Amygdala (tissue), 56 donors: ENCODE results near the gene AAMP.
"Not testable (repeated sequence)": the region's sequence is repeated elsewhere in the genome, so short reads cannot be mapped to it uniquely, and the experiment has no call there.

Experiments used
- DNase-seq, 56 donors: peaks; one replicate each; lab custom pipeline; 2025; lab: John Stamatoyannopoulos, UW

The AAMP gene, protein sequence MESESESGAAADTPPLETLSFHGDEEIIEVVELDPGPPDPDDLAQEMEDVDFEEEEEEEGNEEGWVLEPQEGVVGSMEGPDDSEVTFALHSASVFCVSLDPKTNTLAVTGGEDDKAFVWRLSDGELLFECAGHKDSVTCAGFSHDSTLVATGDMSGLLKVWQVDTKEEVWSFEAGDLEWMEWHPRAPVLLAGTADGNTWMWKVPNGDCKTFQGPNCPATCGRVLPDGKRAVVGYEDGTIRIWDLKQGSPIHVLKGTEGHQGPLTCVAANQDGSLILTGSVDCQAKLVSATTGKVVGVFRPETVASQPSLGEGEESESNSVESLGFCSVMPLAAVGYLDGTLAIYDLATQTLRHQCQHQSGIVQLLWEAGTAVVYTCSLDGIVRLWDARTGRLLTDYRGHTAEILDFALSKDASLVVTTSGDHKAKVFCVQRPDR

DNA sequence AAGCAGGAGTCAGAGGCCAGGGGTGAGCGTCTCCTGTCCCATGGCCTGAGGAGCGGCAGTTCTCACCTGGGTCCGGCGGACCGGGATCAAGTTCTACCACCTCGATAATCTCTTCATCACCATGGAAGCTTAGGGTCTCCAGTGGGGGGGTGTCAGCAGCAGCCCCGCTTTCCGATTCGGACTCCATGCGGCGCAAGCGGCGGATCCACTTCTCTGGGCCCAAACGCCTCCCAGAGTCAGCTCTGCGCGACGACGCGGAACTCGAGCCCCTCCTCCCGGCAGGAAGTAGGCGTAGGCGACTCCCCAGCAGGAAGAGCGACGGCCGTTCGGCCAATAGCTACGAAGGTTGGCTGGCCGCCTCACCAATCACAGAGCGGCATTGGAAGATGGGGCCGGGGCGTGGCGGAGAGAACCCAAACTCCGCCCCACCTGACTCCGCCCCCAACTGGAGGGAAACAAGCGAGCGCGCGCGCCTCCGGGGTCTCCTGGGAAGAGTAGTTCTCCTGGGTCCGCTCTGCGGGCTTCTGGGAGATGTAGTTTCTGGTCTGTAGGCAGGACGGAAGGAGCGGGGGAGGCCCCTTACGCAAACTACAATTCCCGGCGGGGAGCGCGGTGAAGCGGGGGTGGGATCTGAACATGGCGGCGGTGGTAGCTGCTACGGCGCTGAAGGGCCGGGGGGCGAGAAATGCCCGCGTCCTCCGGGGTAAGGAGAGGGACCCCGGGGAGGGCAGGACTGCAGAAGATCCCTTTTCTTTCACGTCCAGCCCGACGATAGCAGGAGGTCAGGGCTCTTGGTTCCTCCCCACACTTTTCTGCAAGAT lies at the start of gene AAMP, which contains the start of gene PNKD:
Gene AAMP (minus strand): TSS at position 238 of the 821 bp plus-strand sequence. CDS start 51 bp downstream, at position 187.
Gene PNKD (plus strand): TSS at position 620 of the 821 bp plus-strand sequence. CDS start 17 bp downstream, at position 637.
- DNase-seq, result peak; percentile 77 to 100 (median 100)

DNA sequence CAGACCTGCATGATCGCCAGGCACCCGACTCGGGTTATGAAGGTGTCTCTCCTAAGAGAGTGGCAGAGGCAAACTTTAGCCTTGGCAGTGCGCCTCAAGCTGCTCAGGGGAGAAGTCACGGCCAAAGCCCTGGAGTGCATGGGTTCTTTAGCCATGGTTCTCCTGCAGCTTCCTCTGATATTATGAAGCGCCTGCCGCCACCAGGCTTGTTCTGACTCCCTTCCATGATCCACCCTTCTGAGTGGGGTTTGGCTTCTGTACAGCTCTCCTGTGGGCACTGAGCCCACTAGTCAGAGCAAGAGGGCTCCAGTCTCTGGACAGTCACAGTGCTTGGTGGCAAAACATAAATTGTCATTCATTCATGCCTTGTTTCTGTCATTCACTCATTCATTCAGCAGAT lies 48.3 kb upstream of the AAMP start:
- no peak for DNase-seq

DNA sequence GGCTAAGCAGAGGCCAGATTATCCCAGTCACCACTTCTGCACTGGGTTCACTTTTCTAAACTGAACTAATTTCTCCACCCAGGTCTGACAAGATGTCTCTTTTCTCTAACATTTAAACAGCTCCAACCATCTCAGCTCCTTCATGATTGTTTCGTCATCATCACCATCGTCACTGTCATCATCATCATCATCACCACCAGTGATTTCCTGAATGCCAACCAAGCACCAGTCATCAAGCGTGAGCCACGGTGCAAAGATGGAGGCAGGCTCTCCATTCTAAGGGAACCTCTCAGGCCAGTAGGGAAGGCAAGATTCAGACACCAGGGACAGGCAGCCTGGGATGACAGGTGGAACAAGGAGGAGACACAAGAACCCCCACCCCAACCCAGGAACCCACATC lies 47.9 kb upstream of the AAMP start:
- no peak for DNase-seq

DNA sequence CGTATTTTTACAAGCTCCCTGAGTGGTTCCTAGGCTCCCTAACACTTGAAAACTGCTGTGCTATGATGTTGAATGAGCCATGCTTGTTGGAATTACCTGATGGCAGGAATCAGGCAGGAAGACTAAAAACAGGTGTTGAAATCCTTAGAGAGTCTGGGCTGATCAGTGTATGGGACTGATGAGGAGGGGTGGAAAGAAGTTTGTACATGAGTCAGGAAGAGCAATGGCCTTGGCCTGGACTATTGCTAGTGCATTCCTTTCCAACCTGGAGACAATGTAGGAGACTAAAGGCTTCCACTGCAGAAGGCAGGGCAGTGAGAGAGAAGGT lies 47.3 kb upstream of the AAMP start:
- no peak for DNase-seq

DNA sequence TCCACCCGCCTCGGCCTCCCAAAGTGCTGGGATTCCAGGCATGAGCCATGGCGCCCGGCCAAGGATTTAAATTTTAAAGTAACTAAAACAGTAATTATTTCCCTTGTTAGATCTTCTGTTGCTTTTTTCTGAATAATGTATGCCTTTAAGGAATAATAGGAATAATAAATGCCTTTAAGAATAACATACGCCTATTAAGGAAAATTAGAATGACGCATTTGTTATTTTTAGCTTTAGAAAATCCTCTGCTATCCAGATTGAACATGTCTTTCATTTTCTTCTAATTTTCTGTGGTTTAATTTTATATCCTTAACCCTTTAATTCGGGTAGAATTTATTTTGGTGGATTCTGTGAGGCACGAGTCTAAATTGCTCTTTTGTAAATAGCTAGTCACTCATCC lies 45.5 kb upstream of the AAMP start:
- no peak for DNase-seq

DNA sequence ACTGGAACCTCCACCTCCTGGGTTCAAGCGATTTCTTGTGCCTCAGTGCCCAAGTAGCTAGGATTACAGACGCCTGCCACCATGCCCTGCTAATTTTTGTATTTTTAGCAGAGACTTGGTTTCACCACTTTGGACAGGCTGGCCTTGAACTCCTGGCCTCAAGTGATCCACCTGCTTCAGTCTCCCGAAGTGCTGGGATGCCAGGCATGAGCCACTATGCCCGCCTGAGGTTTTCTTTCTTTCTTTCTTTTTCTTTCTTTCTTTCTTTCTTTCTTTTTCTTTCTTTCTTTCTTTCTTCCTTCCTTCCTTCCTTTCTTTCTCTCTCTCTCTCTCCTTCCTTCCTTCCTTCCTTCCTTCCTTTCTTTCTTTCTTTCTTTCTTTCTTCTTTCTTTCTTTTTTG lies 44.8 kb upstream of the AAMP start:
- not testable (repeated sequence) for DNase-seq

DNA sequence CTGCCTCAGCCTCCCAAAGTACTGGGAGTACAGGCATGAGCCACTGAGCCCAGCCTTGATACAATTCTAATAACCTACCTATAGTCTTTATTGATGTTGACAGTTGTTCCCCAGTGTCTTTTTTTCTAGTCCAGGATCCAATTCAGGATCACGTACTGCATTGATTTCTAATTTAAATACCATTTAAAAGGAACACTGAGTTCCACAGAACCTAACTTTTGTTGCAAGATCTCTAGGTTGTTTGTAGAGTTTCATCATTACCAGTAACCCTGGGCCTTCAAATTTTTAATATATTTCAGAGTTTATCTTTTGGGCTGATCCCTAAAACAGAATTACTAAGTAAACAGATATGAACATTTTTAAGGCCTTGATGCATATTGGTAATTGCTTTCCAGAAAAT lies 43.4 kb upstream of the AAMP start:
- DNase-seq, result no peak

DNA sequence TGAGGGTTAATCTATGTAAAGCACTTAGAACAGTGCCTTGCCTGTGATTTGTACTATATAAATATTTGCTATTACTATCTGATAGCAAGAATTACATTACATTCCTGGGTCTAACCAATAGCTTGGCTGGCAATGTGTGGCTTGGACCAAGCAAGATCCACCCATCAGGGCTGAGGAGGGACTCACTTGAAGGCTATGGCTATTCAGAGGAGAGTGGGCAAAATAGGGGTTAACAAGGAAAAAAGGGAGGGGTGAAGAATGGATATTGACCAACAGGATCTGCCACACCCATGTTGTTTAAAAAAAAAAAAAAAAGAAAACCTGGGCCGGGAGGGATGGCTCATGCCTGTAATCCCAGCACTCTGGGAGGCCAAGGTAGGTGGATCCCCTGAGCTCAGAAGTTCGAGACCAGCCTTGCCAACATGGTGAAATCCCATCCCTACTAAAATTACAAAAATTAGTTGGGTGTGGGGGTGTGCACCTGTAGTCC lies 42.4 kb upstream of the AAMP start:
- no peak for DNase-seq

DNA sequence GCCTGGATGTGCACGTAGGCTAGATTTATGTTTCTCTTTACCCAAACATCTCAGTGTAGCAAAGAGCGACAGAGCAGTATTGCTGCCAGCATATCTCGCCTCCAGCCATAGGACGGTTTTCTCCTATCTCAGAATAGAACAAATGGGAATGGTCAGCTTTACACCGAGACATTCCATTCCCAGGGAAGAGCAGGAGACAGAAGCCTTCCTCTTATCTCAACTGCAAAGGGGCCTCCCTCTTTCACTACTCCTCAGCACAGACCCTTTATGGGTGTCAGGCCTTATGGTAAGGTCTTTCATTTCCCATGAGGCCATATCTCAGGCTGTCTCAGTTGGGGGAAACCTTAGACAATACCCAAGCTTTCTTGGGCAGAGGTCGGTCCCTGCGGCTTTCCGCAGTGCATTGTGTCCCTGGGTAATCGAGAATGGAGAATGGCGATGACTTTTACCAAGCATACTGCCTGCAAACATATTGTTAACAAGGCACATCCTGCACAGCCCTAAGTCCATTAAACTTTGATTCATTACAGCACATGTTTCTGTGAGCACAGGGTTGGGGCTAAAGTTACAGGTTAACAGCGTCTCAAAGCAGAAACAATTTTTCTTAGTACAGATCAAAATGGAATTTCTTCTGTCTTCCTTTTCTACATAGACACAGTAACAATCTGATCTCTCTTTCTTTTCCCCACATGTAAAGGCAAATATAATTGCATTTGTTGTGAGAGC lies 41.8 kb upstream of the AAMP start:
- not testable (repeated sequence) for DNase-seq

DNA sequence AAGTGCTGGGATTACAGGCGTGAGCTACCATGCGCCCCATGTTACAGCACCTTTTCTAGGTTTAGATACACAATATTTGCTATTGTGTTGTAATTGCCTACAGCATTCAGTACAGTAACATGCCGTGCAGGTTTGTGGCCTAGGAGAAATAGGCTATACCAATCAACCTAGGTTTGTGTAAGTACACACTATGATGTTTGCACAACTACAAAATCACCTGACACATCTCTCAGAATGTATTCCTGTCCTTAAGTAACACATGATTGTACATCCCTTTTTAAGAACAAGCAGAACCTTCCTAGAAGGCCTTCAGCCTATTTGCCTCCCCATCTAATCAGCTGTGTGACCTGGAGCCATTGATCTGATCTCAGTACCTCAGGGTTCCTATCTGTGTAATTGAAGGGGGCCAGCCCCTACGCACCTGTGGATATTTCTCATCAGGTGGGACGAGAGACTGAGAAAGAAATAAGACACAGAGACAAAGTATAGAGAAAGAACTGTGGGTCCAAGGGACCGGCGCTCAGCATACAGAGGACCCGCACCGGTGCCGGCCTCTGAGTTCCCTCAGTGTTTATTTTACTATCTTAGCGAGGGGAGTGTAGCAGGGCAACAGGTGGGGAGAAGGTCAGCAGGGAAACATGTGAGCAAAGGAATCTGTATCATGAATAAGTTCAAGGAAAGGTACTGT lies 41.1 kb upstream of the AAMP start:
- DNase-seq, result no peak

DNA sequence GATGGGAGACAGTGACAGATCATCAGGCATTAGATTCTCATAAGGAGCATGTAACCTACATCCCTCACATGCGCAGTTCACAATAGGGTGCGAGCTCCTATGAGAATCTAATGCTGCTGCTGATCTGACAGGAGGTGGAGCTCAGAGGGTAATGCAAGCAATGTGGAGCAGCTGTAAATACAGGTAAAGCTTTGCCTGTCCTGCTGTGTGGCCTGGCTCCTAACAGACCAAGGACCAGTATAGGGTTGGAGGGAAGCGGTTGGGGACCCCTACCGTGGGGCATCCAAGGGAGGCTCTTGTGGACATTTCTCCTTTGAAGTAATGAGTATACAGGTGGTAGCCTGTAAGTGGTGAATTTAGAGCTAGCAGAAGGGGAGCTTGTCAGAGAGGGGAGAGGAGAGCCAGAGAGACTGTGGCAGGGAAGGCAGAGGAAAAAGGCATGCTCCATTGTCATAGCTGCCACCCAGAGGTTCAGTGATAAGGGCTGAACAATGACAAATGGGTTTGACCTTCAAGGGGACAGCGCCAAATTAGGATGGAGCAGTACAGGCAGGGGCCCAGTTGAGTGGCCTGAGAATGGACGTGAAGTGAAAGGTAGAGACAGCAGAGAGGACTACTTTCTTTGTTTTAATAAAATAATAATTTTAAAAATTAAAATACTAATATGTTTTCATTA lies 37.6 kb upstream of the AAMP start:
- no peak for DNase-seq

DNA sequence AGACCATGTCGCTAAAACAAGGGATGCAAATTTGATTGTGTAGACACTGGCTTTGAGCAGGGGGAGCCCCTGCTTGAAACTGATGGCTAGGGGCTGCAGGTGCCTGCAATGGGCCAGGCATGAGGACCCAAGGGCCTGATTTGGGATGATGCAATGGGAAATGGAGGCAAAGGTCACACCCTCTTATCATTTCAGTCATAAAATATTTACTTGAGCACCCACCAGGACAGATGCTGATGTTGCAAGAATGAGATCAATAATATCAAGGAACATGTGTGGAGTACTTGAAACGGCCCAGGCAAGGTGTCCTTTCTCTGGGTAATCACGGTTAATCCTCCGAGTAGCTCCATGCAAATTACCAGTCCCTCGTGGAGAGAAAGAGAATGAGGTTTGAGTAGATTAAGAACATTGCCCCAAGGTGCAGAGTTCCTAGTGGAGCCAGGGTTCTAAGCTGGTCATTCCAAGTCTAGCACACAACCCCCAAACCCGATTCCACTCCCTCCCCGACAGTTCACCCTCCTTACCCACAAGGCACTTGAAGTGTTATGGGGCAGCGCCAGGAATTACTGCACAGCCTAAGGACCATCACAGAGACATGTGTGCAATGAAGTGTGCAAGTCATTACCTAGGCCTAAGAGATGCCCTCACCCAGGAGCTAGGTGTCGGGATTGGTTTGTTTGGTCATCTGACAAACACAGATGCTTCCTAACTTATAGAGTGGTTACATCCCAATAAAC lies 36.4 kb upstream of the AAMP start:
- no peak for DNase-seq

DNA sequence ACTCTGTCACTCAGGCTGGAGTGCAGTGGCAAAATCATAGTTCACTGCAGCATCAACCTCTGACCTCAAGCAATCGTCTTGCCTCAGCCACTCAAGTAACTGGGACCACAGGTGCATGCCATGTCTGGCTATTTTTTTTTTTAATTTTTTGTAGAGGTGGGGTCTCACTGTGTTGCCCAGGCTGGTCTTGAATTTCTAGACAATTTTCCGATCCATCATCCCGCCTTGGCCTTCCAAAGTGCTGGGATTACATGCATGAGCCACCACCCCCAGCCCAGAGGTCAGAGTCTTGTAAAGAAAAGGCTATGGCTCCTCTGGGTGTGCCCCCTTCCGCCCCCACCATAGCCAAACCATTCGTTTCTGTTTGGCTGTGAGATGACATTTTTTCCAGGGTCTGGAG lies 35.4 kb upstream of the AAMP start:
- no peak for DNase-seq

DNA sequence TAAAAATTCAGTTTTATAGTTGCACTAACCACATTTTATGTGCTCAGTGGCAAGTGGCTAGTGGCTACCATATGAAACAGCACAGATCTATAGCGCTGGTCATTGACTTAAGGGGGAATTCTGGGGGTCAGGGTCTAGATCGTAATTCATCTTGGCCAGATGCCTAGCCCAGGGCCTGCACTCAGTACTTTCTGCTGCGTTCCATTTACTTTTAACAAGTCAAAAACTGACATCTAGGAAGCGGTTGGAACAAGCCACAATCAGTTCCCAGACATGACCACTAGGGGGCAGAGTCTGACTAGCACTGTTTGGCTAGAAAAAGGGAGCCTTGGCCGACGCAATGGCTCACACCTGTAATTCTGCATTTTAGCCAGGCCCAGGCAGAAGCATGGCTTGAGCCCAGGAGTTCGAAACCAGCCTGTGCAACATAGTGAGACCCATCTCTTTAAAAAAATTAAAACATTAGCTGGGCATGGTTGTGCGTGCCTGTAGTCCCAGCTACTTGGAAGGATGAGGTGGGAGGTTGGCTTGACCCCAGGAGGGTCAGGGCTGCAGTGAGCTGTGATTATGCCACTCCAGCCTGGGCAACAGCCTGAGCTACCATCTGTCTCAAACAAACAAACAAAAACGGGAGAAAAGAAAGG lies 31.4 kb upstream of the AAMP start:
- DNase-seq, result peak in 50 of 56 donors; percentile 20 to 88 (median 62)

DNA sequence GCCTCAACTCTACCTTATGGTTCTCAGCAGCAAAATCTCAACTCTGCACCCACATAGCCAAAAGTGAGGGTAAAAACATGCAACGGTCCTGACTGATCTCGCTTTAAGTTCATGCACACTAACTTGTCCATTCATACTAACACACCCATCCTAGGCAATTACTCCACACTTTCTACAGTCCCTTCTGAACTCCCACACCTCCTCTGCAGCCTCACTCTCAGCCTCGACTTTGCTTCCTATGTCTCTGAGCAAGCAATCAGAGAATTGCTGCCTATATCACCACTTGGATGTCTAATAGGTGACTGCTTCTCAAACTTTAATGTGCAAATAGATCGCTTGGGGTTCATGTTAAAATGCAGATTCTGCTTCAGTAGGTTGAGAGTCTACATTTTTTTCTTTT lies 30.2 kb upstream of the AAMP start:
- no peak for DNase-seq

DNA sequence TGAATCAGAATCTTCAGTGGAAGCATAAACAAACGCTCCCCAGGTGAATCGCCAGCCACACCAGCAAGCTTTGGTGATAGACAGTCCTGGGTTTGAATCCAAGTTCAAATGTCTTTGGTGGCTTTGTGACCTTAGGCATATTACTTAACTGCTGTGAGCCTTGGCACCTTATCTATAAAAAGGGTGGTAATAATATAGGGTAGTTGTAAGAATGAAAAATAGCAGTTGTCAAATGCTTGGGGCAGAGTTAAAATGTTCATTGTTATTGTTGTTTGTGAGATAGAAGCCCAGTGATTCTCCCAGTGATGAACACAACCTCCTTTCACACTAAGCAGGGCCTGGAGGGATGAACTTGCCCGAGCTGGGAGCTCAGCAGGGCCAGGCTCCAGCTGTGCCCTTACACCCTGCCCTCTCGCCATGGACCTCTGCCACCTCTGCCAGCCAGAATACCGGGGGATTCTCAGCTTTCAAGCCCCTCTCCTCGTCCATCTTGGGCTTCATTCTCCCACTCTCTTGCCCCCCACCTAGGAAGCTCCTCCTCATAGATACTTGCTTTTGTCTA lies 28.5 kb upstream of the AAMP start:
- peak in 20 of 56 donors; percentile 8 to 71 (median 36) for DNase-seq

DNA sequence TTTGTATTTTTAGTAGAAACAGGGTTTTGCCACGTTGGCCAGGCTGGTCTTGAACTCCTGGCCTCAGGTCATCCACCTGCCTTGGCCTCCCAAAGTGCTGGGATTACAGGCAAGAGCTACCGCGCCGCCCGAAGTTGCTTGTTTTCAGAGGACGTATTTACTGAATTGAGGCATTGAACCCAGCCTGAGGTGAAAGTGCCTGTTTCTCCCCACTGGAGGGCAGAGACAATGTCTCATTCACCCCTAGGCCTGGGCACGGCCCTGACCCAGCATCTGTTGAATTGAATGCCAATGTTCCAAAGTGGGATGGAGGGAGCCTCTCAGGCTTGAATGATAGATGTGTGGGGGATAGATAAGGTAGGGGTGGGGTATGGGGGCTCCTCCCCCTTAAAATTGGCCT lies 26.9 kb upstream of the AAMP start:
- DNase-seq, result peak in 41 of 56 donors; percentile 15 to 83 (median 41)

DNA sequence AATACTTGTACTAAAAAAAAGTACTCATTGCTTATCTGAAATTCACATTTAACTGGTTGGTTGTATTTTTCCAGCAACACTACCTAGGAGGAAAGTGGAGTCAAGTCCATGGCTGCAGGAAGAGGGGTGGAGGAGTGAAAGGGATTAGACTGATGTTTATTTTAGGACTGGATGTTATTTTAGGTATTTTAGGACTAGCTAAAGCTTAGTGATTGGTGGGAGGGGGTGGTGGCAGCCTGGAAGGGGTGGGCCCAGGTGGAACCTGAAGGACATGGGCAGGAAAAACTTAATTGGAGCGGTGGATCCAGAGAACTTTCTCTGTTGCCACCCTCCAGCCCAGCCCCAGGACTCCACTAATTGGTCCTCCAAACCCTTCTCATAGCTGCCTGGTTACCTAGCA lies 26.3 kb upstream of the AAMP start:
- DNase-seq, result no peak
